ENCODE data around the gene PCDH7.

GRCh38 chr4:30770812-30771211, 50.6 kb downstream of the PCDH7 start:
- TF ChIP-seq CTCF (IDR thresholded peaks at IDR 0.05) (no peak), POLR2A (IDR thresholded peaks at IDR 0.05) (no peak)

Measured in heart left ventricle (tissue), 13 donors.